ENCODE results near the gene SORD.
"Not testable (repeated sequence)": the region's sequence is repeated elsewhere in the genome, so short reads cannot be mapped to it uniquely, and the experiment has no call there.

SORD gene

GRCh38 chr15:45097466-45097865 is 74.5 kb downstream of the SORD start:
- DNase-seq (ENCODE audit: low read depth, low spot score) = no peak

DNA sequence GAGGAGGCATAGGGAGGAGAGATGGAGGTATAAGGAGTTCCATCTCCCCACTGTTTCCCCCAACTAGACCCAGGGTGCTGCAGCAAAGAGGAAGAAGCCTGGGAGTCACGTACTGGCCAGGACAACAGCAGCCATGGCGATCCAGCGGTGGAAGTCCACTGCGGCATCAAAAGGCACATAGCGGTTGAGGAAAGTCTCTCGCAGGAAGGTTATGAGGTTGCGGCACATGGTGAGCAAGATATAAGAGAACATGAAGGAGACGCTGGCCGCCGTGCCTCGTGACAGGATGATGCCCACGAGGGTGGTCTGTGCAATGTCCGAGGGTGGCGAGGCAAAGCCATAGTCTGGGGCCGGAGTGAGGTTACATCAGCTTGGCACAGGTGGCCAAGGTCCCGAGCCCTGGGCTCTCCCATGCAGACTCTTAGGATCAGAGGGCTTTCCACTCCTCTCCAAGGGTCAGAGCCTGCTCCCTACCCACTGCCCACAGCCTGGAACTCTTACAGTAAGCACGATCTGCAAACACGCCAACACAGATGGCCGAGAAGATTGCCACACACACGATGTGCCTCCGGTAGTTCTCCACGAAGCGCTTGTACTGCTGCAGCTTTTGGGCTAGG is 76.7 kb downstream of the SORD start:
- DNase-seq (ENCODE audit: low read depth, low spot score) = no peak

DNA sequence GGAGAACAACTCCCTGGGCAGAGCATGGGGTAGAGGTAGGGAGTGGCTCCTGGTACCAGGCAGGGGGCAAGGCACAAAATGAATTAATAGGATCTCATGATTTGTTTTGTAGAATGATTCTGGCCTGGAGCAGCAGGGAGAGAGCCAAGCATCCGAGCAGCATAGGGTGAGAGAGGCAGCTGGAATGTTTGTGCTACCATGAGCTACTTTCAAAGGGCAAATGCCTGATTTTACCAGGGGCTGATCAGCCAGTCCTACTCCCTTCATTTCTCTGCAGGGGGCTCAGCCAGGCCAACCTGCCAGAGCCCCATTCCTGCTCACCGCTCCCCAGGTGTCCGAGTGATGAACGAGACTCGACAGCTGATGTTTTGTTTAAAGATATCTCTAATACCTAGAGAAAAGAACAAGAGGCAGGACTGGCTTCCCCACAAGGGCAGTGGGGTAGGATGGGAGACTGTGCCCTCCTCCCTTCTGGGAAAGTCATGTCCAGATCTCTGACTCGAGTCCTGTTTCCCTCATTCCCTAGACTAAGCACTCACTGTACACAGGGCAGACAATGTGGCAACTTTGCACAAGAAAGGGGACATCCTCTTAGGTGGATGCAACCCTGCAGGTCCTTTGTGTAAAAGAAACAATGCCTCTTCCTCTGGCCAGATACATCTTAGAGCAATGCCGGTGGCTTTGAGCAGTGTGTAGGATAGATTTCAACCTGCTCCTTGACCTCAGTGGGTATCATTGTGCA is 78.1 kb downstream of the SORD start:
- DNase-seq (ENCODE audit: low read depth, low spot score) = no peak

GRCh38 chr15:45101749-45102148 is 78.8 kb downstream of the SORD start:
- DNase-seq (ENCODE audit: low read depth, low spot score) = no peak

DNA sequence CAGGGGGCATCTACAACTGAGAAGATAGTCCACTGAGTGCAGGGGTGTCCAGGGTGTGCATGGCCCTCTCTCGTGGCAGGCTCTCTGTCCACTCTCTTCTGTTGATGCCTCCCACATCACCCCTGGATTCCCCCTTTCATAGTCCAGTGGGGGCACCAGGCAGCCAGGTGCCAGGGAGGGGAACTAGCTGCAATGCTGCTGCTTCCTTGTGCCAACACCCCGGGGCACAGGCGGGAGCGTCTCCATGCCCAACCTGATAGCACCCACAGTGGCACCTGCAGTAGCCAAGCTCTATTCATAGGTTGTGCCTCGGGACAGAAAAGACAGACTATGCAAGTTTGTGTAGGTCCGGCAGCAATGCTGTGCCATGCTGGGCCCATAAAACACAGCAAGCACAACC is 79.2 kb downstream of the SORD start:
- no peak for DNase-seq (ENCODE audit: low read depth, low spot score)

DNA sequence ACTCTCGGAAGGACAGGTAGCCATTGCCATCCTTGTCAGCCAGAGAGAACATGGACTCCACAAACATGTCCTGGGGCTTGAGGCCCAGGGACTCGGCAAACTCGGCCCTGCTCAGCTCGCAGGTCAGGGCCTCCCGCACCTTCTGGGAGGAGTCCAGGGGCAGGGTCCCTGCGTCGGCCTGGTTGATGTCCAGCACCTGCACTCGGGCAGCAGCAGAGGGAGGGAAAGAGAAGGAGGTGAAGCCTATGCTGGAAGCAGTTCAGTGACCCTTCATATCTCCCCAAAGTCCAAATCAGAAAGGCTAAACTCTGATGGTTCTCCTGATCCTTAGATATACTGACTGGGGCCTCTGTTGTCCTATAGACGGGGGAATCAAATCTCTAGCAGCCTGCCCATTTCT is 81.2 kb downstream of the SORD start:
- not testable (repeated sequence) for DNase-seq (ENCODE audit: low read depth, low spot score)

GRCh38 chr15:45105586-45105985 is 82.6 kb downstream of the SORD start:
- DNase-seq (ENCODE audit: low read depth, low spot score) = no peak

DNA sequence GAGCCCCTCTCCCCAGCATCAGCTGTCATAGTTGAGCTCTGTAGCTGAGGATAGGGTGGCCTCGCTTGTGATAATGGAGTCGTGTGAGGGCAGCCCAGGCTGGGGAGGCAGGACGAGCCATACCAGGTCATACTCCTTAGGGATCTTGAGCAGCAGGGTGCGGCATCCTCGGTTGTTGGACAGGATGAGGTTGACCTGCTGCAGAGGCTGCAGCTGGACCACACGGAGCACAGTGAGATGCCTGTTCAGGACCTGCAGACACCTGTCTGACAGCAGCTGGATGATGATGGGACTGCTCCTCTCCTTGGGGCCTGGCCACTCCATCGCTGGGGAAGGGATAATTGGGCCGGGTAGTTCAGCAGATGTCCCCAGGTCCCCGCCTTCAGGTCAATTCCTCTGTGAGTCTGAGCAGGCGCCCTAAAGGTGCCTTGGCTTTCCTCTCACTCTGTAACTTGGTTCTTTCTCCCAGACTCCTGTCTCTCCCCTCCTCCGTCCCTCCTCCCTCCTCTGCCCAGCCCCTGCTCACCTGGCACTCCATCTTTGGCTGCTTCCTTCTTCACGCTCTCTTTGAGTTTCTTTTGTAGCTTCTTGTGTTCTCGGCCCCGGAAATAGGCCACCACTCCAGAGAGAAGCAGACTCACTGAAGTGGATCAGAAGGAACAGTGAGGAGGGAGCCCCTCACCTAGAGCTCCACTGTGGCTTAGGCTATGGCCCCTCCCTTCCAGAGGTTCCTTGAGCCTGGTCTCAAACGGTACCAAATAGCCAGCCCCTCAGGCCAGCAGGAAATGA is 83.2 kb downstream of the SORD start:
- DNase-seq (ENCODE audit: low read depth, low spot score) = no peak

GRCh38 chr15:45107941-45108630 is 85.1 kb downstream of the SORD start:
- DNase-seq (ENCODE audit: low read depth, low spot score) = no peak

DNA sequence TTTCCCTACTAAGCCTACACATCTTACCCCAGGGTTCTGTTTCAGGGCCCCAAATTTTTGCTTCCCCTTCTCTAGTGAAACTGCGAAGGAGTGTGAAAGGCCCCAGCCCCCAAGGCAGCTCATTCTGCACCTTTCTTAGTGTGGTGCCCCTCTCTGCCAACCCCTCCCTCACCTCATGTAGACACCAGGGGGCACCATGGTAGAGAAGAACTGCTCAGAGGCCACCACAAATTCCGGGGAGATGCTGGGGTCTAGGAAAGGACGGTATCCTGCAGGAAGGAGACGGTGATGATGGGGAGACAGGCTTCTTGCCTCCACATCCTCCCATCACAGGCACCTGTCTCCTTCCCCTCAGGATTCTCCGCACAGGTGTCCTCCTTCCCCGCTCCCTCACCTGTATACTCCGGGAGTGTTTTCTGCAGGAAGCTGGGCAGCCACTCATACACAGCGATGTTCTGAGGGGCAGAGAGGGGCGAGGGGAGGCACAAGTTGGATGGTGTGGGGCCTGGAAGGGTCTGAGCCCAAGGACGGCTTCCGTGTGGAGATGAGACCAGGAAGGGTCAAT is 87.3 kb downstream of the SORD start:
- DNase-seq (ENCODE audit: low read depth, low spot score) = no peak

DNA sequence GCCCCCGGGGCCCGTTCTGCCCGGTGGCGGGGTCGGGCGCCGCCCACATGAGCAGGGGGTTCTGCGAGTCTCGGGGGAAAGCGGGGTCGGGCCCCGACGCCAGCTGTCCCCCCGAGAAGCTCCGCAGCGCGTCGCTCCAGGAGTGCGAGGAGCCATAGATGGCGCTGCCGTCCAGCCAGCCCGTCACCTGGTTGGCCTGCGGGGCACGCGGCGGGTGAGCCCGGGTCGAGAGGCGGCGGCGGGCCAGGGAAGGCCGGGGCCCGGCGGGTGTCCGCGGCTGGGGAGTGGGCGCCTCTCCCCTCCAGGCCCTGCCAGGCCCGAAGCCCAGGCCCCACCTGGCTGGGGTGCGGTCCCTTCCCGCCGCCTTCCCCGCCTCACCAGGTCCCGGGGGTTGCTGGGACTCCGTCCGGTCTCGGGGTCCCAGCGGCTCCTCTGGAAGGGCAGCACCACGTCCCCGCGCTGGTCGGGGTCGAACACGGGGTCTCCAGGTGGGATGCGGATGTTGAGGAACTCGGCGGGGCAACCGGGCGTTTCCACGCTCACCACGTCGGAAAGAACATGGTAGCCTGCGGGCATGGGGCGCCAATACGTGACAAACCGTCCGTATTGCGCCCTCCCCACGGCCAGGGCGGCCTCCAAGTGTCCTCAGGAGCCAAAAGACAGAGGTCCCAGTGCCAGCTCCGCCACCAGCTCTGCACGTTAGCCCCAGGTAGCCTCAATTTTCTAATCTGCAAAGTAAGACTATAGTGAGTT is 88.6 kb downstream of the SORD start:
- DNase-seq (ENCODE audit: low read depth, low spot score) = no peak

GRCh38 chr15:45112143-45112590 is 89.2 kb downstream of the SORD start:
- DNase-seq (ENCODE audit: low read depth, low spot score) = no peak

DNA sequence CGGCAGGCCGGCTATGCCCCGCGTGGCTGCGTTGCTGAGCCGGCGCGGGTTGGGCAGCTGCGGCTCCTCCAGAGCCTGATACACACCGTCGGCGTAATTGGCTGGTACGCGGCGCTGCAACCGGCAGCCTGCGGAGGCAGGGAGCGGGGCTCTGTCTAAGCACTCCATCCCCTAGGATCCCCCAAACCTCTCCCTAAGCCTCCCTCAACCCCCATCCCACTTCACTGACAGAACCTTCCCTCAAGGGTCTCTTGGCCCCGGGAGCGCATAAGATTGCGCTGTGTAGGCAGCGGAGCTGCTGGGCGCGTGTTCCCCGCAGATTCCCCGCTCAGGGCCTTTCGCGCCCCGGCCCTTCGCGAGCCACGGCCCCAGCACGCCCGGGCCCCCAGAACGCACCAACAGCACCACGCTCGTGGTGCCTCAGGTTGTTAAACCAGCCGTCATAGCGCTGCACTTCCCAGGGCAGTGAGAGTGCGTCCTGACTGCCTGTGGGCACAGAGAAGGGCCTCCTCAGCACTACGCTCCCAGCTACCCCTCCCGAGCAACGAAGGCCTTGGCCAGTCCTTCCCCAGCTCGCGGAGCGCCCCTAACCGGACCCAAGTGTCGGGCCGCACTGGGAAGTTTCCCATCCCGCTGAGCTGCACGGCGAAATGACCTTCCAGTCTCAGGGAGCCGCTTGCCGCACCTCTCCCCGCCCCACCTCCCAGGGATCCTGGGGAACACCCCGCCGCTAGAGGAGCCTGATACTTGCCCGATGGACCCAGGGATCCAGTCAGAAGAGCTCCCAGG is 89.8 kb downstream of the SORD start:
- no peak for DNase-seq (ENCODE audit: low read depth, low spot score)

GRCh38 chr15:45113380-45113990 is 90.5 kb downstream of the SORD start:
- DNase-seq (ENCODE audit: low read depth, low spot score) = no peak

GRCh38 chr15:45114076-45114750 is 91.2 kb downstream of the SORD start, which contains the start of the genes DUOX2 and DUOXA2:
Gene DUOX2, minus strand, starts transcription at chr15:45114172. Its CDS starts 761 bp downstream, at chr15:45113411.
Gene DUOXA2, plus strand, starts transcription at chr15:45114326. Its CDS starts 280 bp downstream, at chr15:45114606.
- DNase-seq (ENCODE audit: low read depth, low spot score) = no peak

GRCh38 chr15:45114751-45115085 is 91.7 kb downstream of the SORD start:
- no peak for DNase-seq (ENCODE audit: low read depth, low spot score)

- no peak for DNase-seq (ENCODE audit: low read depth, low spot score)
Observed at GRCh38 chr15:45115312-45115820, 92.4 kb downstream of the SORD start.

GRCh38 chr15:45116006-45116481 is 93.0 kb downstream of the SORD start:
- no peak for DNase-seq (ENCODE audit: low read depth, low spot score)

Measured in brain pericyte (primary cell).